ENCODE results near the gene EYA4.

EYA4 gene

DNA sequence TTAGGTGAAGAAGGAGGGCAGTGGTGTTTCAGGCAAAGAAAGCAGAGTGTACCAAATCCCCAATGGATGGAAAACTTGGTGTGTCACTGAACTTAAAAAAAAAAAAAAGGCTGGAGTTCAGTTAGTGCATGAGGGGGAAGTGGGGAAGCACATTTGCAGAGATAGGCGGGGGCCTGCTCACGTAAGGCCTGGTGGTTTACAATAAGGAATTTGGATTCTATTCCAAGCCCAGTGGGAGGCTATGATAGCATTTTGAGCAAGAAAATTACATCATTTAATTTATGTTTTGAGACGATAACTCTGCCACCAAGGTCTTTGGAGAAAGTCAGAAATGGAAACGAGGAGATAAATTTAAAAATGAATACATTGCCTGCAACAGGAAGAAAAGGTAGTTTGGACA is 225.5 kb downstream of the EYA4 start:
- no peak overlapping the region for H3K27ac Mint-ChIP-seq
- H3K9me3 Mint-ChIP-seq = no peaks in the 10 kb centered on the region
- H3K4me3 Mint-ChIP-seq = no peak overlapping the region
- intact Hi-C loops (cut with micrococcal nuclease) = no loop called here
- no peaks in the 10 kb centered on the region for H3K27me3 Mint-ChIP-seq
- no peaks in the 10 kb centered on the region for H3K36me3 Mint-ChIP-seq (ENCODE audit: low read depth)
- no peaks in the 10 kb centered on the region for H3K4me1 Mint-ChIP-seq (ENCODE audit: low read depth)

DNA sequence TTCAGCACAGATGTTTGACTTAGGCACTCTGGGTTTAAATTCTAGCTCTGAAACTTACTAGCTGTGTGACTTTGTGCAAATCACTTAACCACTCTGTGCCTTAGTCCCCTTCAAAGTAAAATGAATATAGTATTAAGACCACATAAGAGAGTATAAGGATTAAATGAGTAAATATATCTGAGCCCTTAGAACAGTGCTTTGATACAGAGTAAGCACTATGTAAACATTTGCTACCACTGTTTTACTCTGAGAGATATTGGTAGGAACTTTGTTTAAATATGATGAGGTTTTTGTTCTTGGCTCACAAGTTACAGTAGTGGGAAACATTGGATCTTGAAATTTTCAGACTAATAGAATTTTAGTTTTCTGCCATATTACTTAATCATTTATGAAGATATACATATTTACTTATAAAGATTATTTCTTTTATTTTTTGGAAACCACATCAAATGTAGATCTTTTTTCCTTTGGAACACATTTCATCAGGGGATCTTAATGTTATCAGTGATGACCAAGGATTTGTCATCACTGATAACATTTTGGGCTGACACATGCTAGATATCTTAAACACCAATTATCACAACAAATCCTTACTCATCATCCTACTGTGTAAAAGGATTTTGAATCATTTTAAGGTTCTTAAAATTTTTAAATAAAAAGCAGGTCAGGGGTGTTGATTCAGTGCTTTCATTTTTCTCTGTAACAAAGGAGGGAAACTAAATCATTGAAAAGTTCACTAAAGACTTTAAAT is 226.2 kb downstream of the EYA4 start:
- H3K9me3 Mint-ChIP-seq = no peaks in the 10 kb centered on the region
- H3K4me3 Mint-ChIP-seq = no peak overlapping the region
- H3K4me1 Mint-ChIP-seq (ENCODE audit: low read depth) = no peaks in the 10 kb centered on the region
- intact Hi-C loops (cut with micrococcal nuclease) = no loop called here
- H3K27me3 Mint-ChIP-seq = no peaks in the 10 kb centered on the region
- H3K36me3 Mint-ChIP-seq (ENCODE audit: low read depth) = no peaks in the 10 kb centered on the region
- no peak overlapping the region for H3K27ac Mint-ChIP-seq

DNA sequence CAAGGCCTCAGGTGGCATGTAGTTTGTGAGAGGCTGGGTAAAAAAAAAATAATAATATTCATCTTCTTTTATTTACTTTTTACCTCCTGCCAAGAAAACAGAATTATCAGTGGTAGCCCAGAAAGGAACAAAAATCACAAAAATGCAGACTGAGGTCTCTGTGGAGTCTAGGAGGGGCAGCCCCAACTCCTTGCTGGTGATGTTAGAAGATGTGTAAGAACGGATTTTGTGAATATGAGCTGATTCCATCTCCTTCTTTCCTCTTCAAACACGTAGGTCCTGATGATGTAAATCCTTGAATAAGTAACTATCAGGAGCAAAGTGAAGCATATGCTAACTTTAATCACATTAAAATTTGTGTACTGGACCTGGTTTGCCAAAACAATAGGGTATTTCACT is 226.8 kb downstream of the EYA4 start:
- Mint-ChIP-seq H3K4me1 (ENCODE audit: low read depth) (no peaks in the 10 kb centered on the region), H3K4me3 (no peak overlapping the region), H3K36me3 (ENCODE audit: low read depth) (no peaks in the 10 kb centered on the region), H3K27me3 (no peaks in the 10 kb centered on the region), H3K9me3 (no peaks in the 10 kb centered on the region), H3K27ac (no peak overlapping the region)
- intact Hi-C loops (cut with micrococcal nuclease) = no loop called here

DNA sequence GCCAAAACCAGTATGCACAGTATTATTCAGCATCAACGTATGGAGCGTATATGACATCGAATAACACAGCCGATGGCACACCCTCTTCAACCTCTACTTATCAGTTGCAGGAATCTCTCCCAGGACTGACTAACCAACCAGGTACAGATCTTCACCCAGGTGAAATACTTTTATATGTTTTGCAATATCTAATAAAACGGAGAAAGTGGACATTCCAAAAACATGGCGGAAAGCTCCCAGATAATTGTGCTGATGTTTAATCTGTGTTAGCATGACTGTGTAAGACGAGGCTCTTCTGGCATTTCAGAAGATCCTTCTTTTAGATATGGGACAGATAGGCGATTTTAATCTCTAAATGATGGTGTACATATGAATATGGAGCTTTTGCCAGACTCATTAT is 227.4 kb downstream of the EYA4 start:
- intact Hi-C loops (cut with micrococcal nuclease) = no loop called here
- Mint-ChIP-seq H3K4me3 (no peak overlapping the region), H3K27me3 (no peaks in the 10 kb centered on the region), H3K27ac (no peak overlapping the region), H3K4me1 (ENCODE audit: low read depth) (no peaks in the 10 kb centered on the region), H3K9me3 (no peaks in the 10 kb centered on the region), H3K36me3 (ENCODE audit: low read depth) (no peaks in the 10 kb centered on the region)

DNA sequence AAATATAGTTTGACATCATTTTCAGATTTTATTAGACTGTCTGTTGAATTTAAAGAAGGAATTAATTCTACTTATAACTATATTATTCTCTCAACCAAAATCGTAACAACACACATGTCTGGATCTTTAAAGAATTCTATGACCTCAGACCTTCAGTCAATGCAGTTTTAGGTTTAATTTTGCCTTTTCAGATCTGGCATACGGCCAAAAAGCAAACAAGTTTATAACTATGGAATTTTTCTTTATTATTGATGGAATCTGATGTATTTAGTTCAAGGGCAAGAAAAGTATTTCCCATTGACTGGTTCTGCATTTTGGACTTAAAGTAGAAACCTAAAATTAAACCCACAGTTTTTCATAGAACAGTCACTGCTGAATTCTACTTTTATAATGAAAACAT is 233.4 kb downstream of the EYA4 start:
- Mint-ChIP-seq H3K36me3 (ENCODE audit: low read depth) (no peaks in the 10 kb centered on the region), H3K4me1 (ENCODE audit: low read depth) (no peaks in the 10 kb centered on the region), H3K27ac (no peak overlapping the region), H3K9me3 (no peaks in the 10 kb centered on the region), H3K27me3 (no peaks in the 10 kb centered on the region), H3K4me3 (no peak overlapping the region)
- intact Hi-C loops (cut with micrococcal nuclease) = no loop called here

DNA sequence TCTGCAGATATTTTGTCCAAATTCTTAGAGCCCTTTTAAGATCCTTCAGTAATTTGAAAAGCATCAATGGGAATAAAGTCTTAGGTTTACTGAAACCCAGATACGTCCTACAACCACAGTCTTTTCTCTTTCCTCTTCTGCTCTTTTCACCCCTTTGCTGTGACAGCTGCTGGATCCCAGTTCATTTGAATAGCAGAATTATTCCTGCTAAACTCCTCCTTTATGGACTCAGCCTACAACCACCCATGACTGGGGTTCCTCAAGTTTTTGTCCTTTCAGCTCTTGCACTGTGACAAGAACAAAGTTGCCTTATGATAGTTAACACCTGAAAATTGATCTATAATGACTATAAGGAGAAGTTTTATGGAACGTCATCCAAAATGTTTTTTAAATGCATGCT is 237.5 kb downstream of the EYA4 start:
- H3K27ac Mint-ChIP-seq = no peak overlapping the region
- H3K4me3 Mint-ChIP-seq = no peak overlapping the region
- no peaks in the 10 kb centered on the region for H3K9me3 Mint-ChIP-seq
- H3K27me3 Mint-ChIP-seq = no peaks in the 10 kb centered on the region
- H3K4me1 Mint-ChIP-seq (ENCODE audit: low read depth) = no peaks in the 10 kb centered on the region
- intact Hi-C loops (cut with micrococcal nuclease) = no loop called here
- no peaks in the 10 kb centered on the region for H3K36me3 Mint-ChIP-seq (ENCODE audit: low read depth)

DNA sequence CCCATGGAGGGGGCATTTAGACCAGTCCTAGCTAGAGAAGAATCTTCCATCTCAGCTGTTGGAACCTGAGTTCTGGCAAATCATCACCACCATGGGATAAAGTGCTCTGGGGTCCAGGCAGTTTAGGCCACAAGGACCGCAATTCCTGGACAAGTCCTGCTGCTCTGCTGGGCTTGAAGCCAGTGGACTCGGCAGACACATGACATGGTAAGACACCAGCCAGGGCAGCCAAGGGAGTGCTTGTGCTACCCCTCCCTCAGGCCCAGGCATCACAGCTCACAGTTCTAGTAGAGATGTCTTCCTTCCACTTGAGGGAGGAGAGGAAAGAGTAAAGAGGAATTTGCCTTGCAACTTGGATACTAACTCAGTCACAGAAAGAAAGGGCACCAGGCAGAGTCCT is 246.0 kb downstream of the EYA4 start:
- no peak overlapping the region for H3K27ac Mint-ChIP-seq
- no peak overlapping the region for H3K4me3 Mint-ChIP-seq
- H3K27me3 Mint-ChIP-seq = no peaks in the 10 kb centered on the region
- H3K4me1 Mint-ChIP-seq (ENCODE audit: low read depth) = no peaks in the 10 kb centered on the region
- H3K36me3 Mint-ChIP-seq (ENCODE audit: low read depth) = no peaks in the 10 kb centered on the region
- intact Hi-C loops (cut with micrococcal nuclease) = no loop called here
- peaks cover 9% of the 10 kb centered on the region for H3K9me3 Mint-ChIP-seq

DNA sequence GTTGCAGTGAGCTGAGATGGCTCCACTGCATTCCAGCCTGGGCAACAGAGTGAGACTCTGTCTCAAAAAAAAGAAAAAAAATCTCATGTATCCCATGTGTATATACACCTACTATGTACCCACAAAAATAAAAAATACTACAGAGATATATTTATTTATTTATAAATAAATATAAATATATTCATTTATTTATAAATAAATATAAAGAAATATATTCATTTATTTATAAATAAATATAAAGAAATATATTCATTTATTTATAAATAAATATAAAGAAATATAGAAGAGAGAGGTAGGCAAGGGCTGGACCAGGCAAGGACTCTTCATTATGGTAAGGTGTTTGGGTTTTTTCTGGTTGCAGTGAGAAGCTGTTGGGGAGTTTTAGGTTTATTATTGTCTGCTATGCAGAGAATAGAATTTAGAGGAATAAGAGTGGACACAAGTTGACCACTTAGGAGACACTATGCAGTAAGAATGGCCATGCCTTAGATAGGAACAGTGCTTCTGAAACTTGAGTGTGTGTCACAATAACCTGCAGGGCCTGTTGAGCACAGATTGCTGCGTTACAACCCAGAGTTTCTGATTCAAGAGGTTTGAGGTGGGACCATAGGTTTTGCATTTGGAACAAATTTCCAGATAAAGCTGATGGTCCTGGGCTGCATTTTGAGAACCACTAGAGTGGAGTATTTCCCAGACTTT is 254.2 kb downstream of the EYA4 start:
- Mint-ChIP-seq H3K4me1 (ENCODE audit: low read depth) (no peaks in the 10 kb centered on the region), H3K4me3 (no peak overlapping the region), H3K9me3 (no peaks in the 10 kb centered on the region)

DNA sequence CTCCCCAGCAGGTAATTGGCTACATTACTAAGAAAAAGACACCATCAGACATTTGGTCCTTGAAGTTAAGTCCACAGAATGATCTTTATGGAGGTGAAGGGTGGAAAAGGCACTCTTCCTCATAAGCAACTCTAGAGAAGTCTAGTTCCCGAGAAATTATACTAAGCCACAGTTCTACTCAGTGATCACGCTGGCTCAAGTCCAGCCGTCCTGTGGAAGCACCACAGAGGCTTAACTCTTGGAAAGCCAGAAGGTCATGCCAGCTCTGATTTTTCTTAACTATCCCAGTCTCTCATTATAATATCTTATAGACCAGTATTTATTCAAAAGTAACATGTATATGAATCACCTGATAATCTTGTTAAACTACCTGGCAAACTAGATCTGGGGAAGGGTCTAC is 258.5 kb downstream of the EYA4 start:
- Mint-ChIP-seq H3K4me3 (no peak overlapping the region), H3K27ac (no peak overlapping the region), H3K36me3 (ENCODE audit: low read depth) (no peaks in the 10 kb centered on the region), H3K9me3 (no peaks in the 10 kb centered on the region), H3K4me1 (ENCODE audit: low read depth) (no peaks in the 10 kb centered on the region), H3K27me3 (no peaks in the 10 kb centered on the region)
- intact Hi-C loops (cut with micrococcal nuclease) = no loop called here

More for the DNA sequence above, 254.2 kb downstream of the EYA4 start:
- Mint-ChIP-seq H3K36me3 (ENCODE audit: low read depth) (no peaks in the 10 kb centered on the region), H3K27me3 (no peaks in the 10 kb centered on the region), H3K27ac (no peak overlapping the region)
- intact Hi-C loops (cut with micrococcal nuclease) = no loop called here

DNA sequence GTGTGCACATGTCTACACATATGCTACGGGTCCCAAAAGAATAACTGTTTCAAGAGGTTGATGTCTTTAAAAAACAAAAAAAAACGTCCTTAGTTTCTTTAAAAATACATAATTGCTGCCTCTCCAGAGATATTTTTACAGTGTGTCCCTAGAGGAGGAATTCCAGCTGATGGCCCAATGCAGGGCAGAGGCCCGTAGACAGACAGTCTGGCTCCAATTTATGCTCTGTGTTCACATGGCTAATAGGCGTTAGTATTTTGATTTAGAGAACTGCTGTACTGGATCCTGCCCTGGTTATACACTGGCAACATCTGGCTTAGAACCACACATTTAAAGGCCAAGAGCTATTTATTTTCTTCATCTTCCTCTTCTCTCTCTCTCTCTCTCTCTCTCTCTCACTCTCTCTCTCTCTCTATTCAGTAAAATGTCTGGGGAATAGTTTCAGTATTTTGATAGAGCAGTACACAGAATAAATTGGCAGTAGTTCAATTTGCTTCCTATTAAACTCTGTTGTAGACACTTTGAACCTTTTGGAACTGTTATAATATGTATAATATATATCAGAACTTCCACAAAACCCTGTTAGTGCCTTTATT is 260.6 kb downstream of the EYA4 start:
- Mint-ChIP-seq H3K36me3 (ENCODE audit: low read depth) (no peaks in the 10 kb centered on the region), H3K27ac (no peak overlapping the region), H3K9me3 (no peaks in the 10 kb centered on the region), H3K27me3 (no peaks in the 10 kb centered on the region), H3K4me3 (no peak overlapping the region), H3K4me1 (ENCODE audit: low read depth) (no peaks in the 10 kb centered on the region)
- intact Hi-C loops (cut with micrococcal nuclease) = no loop called here

DNA sequence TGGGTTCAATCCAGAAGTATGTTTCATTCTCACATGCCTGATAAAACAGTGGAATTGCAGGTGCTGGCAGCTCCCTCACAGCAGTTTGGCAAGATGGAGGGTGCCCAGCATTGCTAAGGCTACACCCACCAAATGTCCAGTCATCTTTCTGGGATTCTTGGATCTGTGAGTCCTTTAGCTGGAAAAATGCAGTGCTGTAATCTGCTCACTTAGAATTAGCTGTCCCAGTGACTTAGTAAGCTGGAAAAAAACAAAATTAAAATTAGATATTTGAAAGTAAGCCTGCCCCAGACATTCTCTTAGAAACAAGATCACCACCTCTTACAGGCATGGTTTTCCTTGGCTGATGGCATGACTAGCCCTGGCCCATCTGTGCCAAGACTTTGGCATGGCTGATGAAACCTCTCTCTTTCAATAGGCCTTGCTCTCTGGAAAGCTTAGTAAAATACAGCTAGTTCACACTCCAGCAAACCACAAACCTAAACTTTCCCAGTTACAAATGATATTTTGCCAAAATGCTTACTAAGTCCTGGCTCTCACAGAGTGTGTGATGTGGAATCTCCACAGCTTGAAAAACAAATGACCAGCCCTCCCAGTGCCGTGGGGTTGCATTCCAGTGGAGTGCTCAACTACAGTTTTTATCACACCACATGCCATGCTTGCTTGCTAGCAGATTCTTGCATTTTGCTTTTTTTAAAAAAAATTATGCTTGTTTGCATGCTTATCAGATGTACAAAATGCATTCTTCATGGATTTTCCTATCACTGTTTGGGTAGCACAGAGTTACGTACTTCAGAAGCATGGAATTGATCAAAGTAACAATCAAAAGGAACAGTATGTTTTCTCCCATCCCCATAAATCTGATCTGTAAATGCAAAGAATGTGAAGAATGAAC is 261.5 kb downstream of the EYA4 start:
- H3K27ac Mint-ChIP-seq = no peak overlapping the region
- H3K4me1 Mint-ChIP-seq (ENCODE audit: low read depth) = no peaks in the 10 kb centered on the region
- H3K9me3 Mint-ChIP-seq = no peaks in the 10 kb centered on the region
- H3K4me3 Mint-ChIP-seq = no peak overlapping the region
- no peaks in the 10 kb centered on the region for H3K27me3 Mint-ChIP-seq
- intact Hi-C loops (cut with micrococcal nuclease) = no loop called here
- no peaks in the 10 kb centered on the region for H3K36me3 Mint-ChIP-seq (ENCODE audit: low read depth)

DNA sequence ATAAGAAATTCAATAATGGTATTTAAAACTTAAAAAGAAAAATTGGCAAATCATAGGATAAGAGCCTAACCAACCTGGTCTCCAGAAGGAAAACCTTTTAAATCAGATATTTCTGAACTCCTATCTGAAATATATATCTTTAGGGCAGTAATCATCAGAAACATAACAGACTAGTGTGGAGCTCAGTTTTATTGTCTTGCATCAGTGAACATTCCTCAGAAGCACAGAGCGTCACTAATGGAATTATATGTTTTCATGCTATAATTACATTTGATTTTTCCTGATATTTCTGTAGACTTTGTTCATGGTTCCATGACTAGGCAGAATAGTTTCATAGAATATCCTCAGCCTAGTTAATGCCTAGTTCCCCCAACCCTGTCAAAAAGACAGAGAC is 262.2 kb downstream of the EYA4 start:
- Mint-ChIP-seq H3K36me3 (ENCODE audit: low read depth) (no peaks in the 10 kb centered on the region), H3K27me3 (no peaks in the 10 kb centered on the region), H3K27ac (no peak overlapping the region), H3K4me3 (no peak overlapping the region), H3K4me1 (ENCODE audit: low read depth) (no peaks in the 10 kb centered on the region), H3K9me3 (no peaks in the 10 kb centered on the region)
- intact Hi-C loops (cut with micrococcal nuclease) = no loop called here

DNA sequence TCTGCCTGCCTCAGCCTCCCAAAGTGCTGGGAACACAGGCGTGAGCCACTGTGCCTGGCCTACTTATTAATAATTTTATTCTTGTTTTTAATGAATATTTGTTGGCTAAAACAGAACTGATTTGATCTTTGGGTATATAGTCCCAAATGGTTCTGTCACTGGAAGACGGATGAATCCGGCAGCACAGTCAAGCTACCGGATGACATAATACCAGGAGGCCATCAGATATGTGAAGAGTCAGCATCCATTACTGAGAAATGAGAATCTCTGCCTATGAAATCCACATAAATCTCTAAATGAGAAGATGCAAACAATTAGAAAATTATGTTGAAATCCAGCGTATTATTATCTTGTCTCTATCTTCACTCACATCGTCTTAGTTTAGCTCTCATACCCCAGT is 263.0 kb downstream of the EYA4 start:
- H3K4me1 Mint-ChIP-seq (ENCODE audit: low read depth) = no peaks in the 10 kb centered on the region
- H3K9me3 Mint-ChIP-seq = no peaks in the 10 kb centered on the region
- no peaks in the 10 kb centered on the region for H3K27me3 Mint-ChIP-seq
- intact Hi-C loops (cut with micrococcal nuclease) = no loop called here
- no peak overlapping the region for H3K27ac Mint-ChIP-seq
- H3K4me3 Mint-ChIP-seq = no peak overlapping the region
- H3K36me3 Mint-ChIP-seq (ENCODE audit: low read depth) = no peaks in the 10 kb centered on the region

DNA sequence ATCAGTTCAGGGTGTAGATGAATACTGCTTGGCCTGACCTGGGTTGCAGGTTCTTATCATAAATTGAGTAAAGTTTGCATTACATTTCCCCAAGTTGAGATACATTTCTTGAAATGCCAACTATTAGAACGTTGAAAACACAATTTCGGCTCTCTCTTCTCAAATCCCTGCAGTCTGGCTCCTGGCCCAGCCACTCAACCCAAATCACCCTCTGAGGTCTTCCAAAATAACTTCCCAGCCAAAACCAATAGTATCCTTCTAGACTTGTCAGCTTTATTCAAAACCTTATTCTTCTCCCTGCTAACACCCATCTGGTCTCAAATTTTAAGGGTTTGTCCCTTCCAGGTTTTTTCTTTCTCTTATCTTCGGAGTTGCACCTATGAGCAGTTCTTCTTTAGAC is 263.6 kb downstream of the EYA4 start:
- Mint-ChIP-seq H3K9me3 (no peaks in the 10 kb centered on the region), H3K4me1 (ENCODE audit: low read depth) (no peaks in the 10 kb centered on the region), H3K36me3 (ENCODE audit: low read depth) (no peaks in the 10 kb centered on the region), H3K4me3 (no peak overlapping the region), H3K27ac (no peak overlapping the region), H3K27me3 (no peaks in the 10 kb centered on the region)
- intact Hi-C loops (cut with micrococcal nuclease) = no loop called here

All from dendritic cell treated with granulocyte-macrophage colony-stimulating factor and Interleukin-4, amounts not matched to agents 40 ng/mL and 50 ng/mL, for 4 days (primary cell).